A172 (cell line): ENCODE results near the gene KIAA1143. TPM values are rescaled to one million over a fixed set of nuclear protein-coding genes. Genes with fewer than 3 reads are reported as not detected.

Experiments
- DNase-seq: peaks from one replicate; pipeline ENCODE4 v3.0.0-alpha.2; 2015; ENCODE audit warnings: low spot score
- total RNA-seq: library from RNA; depleted of rRNA; stranded (reverse); fragments of >200 nt; shearing (Covaris generic); gene quantifications from 2 replicates; pipeline ENCODE4 v1.2.3, GENCODE V29; 2014; rRNA removed

The KIAA1143 gene
- 27.0 and 28.2 TPM in 2 replicates for total RNA-seq

DNA sequence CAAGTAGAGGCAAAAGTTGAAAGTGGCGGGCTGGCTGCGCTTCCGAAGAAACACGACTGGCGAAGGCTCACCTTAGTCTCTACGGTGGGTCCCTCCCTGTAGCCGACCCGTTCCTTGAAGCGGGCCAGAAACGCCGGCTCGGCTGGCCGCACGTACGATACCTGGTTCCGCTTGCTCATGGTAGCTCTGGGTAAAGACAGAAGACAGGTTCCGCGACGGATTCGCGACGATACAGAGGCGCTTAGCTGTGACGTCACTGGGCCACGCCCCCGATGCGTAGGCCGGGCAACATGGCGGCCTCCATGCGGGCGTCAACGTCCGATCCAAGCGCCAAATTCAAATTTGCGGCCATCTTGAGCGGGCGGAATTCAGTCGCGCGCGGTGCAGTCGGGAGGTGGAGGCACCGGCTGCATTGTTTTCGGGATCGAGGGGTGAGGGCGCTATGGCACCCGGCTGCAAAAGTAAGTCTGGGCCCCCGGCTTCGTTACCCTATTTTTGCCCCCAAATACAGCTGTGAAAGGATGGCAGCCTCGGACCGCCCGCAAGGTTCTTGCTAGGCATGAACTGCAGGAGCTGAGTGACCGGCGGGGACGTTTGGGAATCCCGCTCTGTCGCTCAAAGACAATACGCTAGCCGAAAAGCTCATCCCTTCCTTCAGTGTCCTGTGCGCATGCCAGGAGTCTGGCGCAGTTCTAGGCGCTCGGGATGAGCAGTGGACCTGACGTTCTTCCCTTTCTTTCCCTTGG, at the start of gene KIAA1143, which contains the start of gene KIF15:
KIAA1143 (minus strand) TSS at position 196 of the 746 bp plus-strand sequence; CDS start at position 179, 17 bp downstream.
KIF15 (plus strand) TSS at position 371 of the 746 bp plus-strand sequence; CDS start at position 443, 72 bp downstream.
- DNase-seq = peak; percentile 88

DNA sequence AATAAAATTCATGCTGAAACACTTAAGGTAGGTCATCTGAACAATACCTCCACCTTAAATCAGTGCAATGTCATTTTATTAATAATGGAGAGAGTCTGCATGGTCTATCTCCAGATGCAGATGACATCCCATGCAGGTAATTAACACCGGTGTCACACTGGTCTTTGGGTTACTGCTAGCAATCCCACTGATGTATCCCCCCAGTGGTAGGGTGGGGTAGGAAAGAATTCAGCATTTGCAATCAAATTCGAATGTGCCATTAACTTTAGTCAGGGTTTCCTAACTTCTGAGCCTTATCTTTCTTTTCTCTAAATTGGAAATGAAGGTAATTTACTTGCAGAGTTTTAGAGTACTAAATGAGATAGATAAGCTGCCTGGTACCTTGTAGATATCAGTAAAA, 44.5 kb upstream of the KIAA1143 start:
- DNase-seq = no peak

DNA sequence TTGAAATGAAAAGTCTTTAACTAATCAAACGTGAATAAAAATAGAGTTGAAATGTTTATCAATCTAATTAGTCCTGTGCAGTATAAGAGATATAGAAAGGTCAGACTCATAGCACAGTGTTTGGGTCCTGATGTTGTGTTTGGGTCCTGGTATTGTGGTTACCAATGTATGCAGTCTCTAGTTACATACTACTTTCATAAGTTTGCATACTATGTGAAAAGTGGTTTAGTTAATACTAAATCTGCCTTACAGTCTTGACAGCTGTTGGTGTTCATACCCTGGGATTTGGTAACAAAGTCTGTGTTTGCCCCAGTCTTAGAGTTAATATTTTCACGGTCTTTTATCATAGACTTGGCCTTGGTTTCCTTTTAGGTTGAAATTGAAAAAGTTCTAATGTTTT, 41.9 kb upstream of the KIAA1143 start:
- no peak for DNase-seq

DNA sequence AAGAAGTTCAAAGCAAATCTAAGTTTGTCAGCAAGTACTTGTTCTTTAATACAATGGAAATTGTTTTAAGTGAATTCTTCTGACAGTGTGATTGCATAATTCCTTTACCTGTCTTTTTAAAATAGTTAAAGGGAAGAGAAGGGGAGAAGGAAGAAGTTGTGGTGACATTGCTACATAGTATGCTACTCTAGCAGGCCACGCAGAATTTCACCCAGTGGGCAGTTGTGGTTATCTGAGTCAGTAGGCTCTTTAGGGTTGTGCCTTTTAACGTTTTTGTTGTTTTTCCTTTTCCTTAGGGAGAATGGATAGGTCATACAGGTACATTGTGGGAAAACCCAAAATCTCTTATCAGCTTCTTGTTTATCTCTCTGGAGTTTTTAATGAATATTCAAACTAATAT, 40.6 kb upstream of the KIAA1143 start:
- DNase-seq = no peak

DNA sequence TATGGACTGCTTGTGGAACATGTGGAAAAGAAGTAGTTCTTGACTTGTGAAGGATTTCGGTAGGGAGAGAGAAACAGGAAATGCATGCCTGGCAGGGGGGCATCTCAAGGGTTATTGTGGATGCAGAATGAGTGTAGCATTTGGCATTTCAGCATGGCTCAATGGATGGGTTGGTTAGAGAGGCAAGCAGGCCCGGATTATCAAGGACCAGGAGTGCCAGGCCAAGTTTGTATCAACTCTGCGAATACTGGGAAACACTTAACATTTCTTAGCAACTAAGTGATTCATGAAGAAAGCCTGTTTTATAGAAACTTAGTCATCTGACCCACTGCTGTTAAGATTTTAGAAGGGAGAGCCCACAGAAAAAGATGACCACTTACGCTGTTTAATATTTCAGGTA, 33.8 kb upstream of the KIAA1143 start:
- peak; percentile 3 for DNase-seq

DNA sequence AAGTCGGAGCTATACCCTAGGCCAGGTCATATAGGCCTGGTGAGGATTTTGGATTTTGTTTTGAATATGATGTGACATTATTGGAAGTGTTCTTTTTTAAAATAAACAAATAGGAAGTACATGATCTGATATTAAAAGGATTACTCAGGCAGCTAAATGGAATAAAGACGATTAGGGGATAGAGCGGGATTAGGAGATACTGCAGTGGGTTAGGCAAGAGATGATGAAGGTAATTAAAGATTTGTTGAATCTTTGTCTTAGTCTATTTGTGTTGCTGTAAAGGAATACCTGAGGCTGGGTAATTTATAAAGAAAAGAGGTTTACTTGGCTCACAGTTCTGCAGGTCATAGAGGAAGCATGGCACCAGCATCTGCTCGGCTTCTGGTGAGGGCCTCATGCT, 21.5 kb upstream of the KIAA1143 start:
- DNase-seq = no peak

DNA sequence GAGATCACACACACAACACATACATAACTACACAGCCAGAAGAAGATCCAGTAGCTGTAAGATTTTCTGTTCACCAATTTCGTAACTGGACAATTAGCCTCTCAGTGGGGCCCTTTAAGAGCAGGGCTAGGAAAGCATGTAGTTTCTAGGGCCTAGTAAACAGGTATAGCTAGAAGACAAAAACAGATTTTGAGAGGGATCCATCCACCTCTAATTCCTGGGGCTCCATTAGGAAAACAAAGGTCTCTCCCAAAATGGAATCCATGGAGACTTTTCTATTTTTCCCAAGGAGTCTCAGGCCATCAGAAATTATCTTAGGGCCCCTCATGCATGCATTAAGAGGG, 10.7 kb upstream of the KIAA1143 start:
- DNase-seq = no peak

DNA sequence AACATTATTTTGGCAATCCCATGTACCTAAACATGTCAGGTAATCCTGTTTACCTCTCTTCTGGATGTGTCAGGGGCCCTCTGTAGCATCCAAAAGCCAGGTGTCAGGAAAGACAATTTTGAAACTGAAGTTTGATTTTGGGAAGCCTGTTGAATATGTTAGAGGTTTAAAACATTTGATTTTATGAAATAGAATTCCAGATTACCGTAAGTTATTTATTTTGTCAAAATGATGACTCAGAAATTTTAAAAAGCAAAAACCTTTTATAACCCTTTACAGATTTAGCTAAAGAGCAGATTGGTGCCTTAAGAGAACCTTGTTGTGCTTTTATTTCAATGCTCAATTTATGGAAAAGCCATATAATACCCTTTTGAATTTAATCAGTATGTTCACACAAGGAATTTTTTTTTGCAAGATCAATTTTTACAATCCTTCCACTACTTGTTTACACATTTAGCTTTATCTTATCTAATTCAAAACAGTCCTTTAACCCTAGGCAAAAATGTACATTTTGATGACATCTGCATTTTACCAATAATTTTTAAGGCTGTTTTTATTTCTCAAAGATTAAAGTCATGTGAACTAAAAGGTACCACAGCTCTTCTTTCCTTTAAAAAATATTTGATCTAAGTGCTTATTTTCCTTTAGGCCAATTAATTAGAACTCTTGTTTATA, 10.1 kb upstream of the KIAA1143 start:
- no peak for DNase-seq

DNA sequence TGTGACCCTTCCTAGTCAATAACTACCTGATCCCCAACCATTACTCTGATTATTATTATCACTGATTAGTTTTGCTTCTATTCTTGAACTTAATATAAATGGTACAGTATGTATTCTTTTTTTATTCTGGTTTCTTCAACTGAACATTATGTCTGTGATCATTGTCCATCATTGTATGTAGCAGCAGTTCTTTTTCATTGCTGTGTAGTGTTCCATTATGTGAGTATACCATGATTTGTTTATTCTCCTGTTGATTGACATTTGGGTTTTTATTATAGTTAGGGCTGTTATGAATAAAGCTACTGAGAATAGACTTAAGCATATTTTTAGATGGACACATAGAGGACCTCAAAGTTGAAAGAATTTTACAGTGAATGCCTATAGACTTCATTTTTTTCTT, 2.8 kb upstream of the KIAA1143 start:
- no peak for DNase-seq

DNA sequence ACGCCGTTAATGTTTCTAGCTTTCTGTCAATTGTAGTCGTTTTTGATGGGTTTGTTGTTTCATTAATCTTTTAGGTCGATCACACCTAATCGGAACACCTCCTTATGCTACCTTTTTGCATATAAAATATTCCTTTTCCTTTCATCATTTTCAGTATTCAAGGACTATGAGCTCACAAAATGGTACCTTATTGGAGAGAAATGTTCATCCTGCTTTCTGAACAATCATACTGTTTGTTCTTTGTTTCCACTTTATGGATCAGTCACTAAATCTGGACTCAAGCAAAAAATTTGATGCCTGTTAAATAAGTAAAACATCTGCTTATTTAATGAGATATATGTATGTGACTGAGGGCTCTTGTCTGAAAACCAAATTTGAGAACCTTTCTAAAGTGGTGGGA, 1.3 kb upstream of the KIAA1143 start:
- DNase-seq = no peak

DNA sequence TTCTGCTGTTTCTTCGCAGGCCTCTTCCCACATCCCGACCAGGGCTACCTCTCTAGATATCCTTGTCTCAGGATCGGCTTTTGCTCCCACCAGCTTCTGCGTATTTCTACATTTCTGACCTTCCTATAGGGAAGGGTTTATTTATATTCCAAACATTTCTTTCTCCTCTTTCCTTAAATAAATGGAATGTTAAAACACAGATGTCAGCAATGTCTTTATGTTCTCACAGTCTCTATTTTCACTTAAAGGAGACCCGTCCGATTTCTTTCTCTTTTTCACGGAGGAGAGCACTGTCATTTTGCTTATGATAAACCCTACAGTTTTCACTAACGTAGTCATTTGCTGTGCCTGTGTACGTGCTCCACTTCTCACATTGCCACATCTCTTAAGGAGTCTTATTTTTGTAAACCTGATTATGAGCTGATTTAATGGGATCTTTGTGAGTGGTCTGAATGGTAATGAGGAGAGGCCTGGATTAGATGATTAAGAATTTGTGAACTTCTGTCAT, 805 bp upstream of the KIAA1143 start:
- DNase-seq = no peak

DNA sequence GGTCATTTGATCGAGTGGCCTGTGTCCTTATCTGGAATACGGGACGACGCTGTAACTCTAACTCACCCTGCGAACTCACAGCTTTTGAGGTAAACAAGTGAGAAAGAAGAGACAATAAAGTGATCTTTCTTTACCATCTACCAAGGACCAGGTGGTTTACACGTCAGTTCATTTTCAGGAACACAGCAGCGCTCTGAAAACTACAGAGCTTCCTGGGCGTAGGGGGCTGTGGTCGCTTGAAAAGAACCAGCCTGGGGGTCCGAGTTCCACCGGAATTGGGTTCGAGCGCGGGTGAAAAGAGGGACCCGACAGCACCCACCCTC, 357 bp downstream of the KIAA1143 start:
- peak; percentile 4 for DNase-seq

DNA sequence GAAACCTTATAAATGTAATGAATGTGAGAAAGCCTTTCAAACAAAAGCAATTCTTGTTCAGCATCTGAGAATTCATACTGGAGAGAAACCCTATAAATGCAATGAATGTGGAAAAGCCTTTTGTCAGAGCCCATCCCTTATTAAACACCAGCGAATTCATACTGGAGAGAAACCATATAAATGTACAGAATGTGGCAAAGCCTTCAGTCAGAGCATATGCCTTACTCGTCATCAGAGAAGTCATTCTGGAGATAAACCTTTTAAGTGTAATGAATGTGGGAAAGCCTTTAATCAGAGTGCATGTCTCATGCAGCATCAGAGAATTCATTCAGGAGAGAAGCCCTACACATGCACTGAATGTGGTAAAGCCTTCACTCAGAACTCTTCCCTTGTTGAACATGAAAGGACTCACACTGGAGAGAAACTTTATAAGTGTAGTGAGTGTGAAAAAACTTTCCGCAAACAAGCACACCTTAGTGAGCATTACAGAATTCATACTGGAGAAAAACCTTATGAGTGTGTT, 26.7 kb downstream of the KIAA1143 start:
- DNase-seq = no peak

DNA sequence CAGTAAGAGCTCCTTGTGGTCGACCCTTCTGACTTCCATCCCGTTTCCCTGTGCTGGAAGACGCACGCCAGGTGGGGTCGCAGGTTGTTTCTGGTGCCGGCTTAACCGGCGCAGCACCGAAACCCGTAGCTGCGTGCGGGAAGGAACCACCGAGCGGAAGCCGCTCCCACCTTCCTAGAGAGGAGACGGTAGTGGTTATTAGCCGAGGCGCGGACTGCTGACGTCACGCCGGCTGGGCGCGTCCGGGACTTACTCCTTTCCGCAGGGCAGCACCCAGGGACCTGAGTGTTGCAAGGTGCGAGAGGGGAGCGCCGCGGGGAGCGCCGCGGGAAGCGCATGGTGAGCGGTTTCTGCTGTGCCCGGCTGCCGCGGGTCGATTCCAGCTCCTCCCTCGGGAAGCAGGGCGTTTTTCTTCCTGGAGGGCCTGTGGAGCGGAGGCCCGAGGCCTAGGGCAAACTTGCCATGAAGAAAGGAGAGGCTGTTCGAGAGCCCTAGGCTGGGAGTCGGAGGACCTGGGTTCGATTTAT, 32.0 kb downstream of the KIAA1143 start, which contains the start of gene ZNF501:
ZNF501 (plus strand) TSS at position 252 of the 527 bp plus-strand sequence. CDS start 4,787 bp downstream, outside the sequence.
- no peak for DNase-seq

DNA sequence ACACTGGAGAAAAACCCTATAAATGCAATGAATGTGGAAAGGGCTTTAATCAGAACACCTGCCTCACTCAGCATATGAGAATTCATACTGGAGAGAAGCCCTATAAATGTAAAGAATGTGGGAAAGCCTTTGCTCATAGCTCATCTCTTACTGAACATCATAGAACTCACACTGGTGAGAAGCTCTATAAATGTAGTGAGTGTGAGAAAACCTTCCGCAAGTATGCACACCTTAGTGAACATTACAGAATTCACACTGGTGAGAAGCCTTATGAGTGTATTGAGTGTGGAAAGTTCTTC, 39.4 kb downstream of the KIAA1143 start:
- no peak for DNase-seq

DNA sequence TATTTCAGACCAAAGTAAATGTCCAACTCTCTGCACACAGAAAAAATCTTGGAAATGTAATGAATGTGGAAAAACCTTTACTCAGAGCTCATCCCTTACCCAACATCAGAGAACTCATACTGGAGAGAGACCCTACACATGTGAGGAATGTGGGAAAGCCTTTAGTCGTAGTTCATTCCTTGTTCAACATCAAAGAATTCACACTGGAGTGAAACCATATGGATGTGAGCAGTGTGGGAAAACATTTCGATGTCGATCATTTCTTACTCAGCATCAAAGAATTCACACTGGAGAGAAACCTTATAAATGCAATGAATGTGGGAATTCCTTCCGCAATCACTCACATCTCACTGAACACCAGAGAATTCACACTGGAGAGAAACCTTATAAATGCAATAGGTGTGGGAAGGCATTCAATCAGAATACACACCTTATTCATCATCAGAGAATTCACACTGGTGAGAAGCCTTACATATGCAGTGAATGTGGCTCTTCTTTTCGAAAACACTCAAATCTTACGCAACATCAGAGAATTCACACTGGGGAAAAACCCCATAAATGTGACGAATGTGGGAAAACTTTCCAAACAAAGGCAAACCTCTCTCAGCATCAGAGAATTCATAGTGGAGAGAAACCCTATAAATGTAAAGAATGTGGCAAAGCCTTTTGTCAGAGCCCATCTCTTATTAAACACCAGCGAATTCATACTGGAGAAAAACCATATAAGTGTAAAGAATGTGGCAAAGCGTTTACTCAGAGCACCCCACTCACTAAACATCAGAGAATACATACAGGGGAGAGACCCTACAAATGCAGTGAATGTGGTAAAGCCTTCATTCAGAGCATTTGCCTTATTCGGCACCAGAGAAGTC, 40.0 kb downstream of the KIAA1143 start:
- no peak for DNase-seq

DNA sequence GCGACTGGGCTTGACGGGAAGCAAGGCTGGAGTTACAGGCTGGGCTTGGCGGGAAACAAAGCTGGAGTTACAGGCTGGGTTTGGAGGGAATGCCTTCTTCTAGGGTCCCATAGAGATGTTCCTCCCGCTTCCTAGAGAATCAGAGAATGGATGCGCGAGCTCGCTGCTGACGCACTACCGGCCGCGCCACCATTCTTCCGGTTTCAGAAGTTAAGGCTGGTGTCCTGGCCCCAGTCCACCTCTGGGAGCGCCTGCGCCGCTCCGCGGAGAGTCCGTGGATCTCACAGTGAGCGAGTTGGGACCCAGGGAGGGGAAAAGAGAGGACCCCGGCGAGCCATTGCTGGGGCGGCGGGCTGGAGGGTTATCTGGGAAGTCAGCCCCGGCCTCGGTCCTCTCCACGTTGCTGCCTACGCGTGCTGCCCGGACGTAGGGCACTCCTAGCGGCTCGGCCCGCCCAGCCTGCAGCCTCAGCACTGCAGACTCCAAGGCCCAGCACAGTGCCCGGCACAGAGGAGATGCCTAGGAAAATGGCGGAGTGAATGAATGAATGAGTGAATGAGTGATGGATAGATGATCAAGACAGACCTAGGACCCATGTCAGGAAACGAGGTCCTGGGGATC, 48.9 kb downstream of the KIAA1143 start, which contains the start of gene ZNF502:
ZNF502 (plus strand) TSS at position 206 of the 621 bp plus-strand sequence. CDS start 7,602 bp downstream, outside the sequence.
- peak; percentile 14 for DNase-seq
